AG10803 (cell line): ENCODE results near the gene FAM237A.

Experiments used
- DNase-seq: peaks from one replicate; pipeline ENCODE4 v3.0.0; 2010; ENCODE audit warnings: low read depth
- H3K4me3 ChIP-seq: 2 replicates; pipeline ENCODE4 v1.5.1; 2011; ENCODE audit warnings: mild to moderate bottlenecking, low read length, control low read depth
- CTCF ChIP-seq: conservative IDR thresholded peaks from 2 replicates; pipeline ENCODE4 v1.5.1; 2011; ENCODE audit warnings: mild to moderate bottlenecking, low read length, control low read depth, inconsistent platforms

Gene FAM237A

GRCh38 chr2:206642075-206643025 lies at the start of gene FAM237A:
TSS of gene FAM237A (plus strand) at chr2:206642487. CDS start at chr2:206644237, 1,750 bp downstream.
- peak; percentile 56 for DNase-seq
- H3K4me3 ChIP-seq = no peak within 1 kb of the TSS
- TF ChIP-seq CTCF = no peak

- TF ChIP-seq CTCF = no peak
- no peak for DNase-seq
- H3K4me3 ChIP-seq = no peak overlapping the region
These were observed 44.5 kb upstream of the FAM237A start for GRCh38 chr2:206597717-206598218.

- no peak for DNase-seq
- no peak for TF ChIP-seq CTCF
- H3K4me3 ChIP-seq = no peak overlapping the region
These were observed 39.0 kb upstream of the FAM237A start for GRCh38 chr2:206603243-206603642.

GRCh38 chr2:206610451-206610850 lies 31.8 kb upstream of the FAM237A start:
- H3K4me3 ChIP-seq = no peak overlapping the region
- DNase-seq = no peak
- TF ChIP-seq CTCF = no peak

- no peak for DNase-seq
- H3K4me3 ChIP-seq = no peak overlapping the region
- TF ChIP-seq CTCF = no peak
These were observed 31.1 kb upstream of the FAM237A start for GRCh38 chr2:206611191-206611590.

- no peak overlapping the region for H3K4me3 ChIP-seq
- no peak for DNase-seq
- TF ChIP-seq CTCF = no peak
These were observed 30.6 kb upstream of the FAM237A start for GRCh38 chr2:206611736-206612135.

GRCh38 chr2:206614811-206615210 lies 27.5 kb upstream of the FAM237A start:
- no peak for DNase-seq
- TF ChIP-seq CTCF = no peak
- H3K4me3 ChIP-seq = no peak overlapping the region
